Measurements from ENCODE around the gene PCMT1.

Gene PCMT1

GRCh38 chr6:149763866-149764265 lies 14.3 kb downstream of the PCMT1 start:
- Histone ChIP-seq H3K9me3 (ENCODE audit: severe bottlenecking) (peaks cover 4% of the 10 kb centered on the region), H3K27me3 (ENCODE audit: insufficient read depth, low read depth, severe bottlenecking) (no peaks in the 10 kb centered on the region), H3K36me3 (peaks cover 29% of the 10 kb centered on the region), H3K4me3 (ENCODE audit: low read depth, low read length) (no peak overlapping the region), H3K27ac (no peak overlapping the region)
- TF ChIP-seq, protein P1, sequence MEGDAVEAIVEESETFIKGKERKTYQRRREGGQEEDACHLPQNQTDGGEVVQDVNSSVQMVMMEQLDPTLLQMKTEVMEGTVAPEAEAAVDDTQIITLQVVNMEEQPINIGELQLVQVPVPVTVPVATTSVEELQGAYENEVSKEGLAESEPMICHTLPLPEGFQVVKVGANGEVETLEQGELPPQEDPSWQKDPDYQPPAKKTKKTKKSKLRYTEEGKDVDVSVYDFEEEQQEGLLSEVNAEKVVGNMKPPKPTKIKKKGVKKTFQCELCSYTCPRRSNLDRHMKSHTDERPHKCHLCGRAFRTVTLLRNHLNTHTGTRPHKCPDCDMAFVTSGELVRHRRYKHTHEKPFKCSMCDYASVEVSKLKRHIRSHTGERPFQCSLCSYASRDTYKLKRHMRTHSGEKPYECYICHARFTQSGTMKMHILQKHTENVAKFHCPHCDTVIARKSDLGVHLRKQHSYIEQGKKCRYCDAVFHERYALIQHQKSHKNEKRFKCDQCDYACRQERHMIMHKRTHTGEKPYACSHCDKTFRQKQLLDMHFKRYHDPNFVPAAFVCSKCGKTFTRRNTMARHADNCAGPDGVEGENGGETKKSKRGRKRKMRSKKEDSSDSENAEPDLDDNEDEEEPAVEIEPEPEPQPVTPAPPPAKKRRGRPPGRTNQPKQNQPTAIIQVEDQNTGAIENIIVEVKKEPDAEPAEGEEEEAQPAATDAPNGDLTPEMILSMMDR (IDR thresholded peaks at IDR 0.05; ENCODE audit: low read depth, low read length) = no peak
- no peak for DNase-seq

- no peak for DNase-seq
- Histone ChIP-seq H3K36me3 (peaks cover 20% of the 10 kb centered on the region), H3K9me3 (ENCODE audit: severe bottlenecking) (peaks cover 4% of the 10 kb centered on the region), H3K4me3 (ENCODE audit: low read depth, low read length) (no peak overlapping the region), H3K27ac (no peak overlapping the region), H3K27me3 (ENCODE audit: insufficient read depth, low read depth, severe bottlenecking) (no peaks in the 10 kb centered on the region)
- TF ChIP-seq, protein P1 (IDR thresholded peaks at IDR 0.05; ENCODE audit: low read depth, low read length) = no peak
Observed at GRCh38 chr6:149766156-149766769, 16.7 kb downstream of the PCMT1 start.

- no peak for DNase-seq
- TF ChIP-seq, protein P1 (IDR thresholded peaks at IDR 0.05; ENCODE audit: low read depth, low read length) = no peak
- H3K36me3 ChIP-seq = peaks cover 46% of the 10 kb centered on the region
- no peak overlapping the region for H3K27ac ChIP-seq
- H3K9me3 ChIP-seq (ENCODE audit: severe bottlenecking) = peaks cover 4% of the 10 kb centered on the region
- H3K27me3 ChIP-seq (ENCODE audit: insufficient read depth, low read depth, severe bottlenecking) = no peaks in the 10 kb centered on the region
- no peak overlapping the region for H3K4me3 ChIP-seq (ENCODE audit: low read depth, low read length)
Observed at GRCh38 chr6:149769676-149770075, 20.1 kb downstream of the PCMT1 start.

- TF ChIP-seq, protein P1 (IDR thresholded peaks at IDR 0.05; ENCODE audit: low read depth, low read length) = no peak
- no peaks in the 10 kb centered on the region for H3K27me3 ChIP-seq (ENCODE audit: insufficient read depth, low read depth, severe bottlenecking)
- no peaks in the 10 kb centered on the region for H3K9me3 ChIP-seq (ENCODE audit: severe bottlenecking)
- no peak for DNase-seq
- H3K4me3 ChIP-seq (ENCODE audit: low read depth, low read length) = no peak overlapping the region
- H3K36me3 ChIP-seq = peaks cover 53% of the 10 kb centered on the region
- H3K27ac ChIP-seq = no peak overlapping the region
Observed at GRCh38 chr6:149771185-149771584, 21.6 kb downstream of the PCMT1 start.

DNA sequence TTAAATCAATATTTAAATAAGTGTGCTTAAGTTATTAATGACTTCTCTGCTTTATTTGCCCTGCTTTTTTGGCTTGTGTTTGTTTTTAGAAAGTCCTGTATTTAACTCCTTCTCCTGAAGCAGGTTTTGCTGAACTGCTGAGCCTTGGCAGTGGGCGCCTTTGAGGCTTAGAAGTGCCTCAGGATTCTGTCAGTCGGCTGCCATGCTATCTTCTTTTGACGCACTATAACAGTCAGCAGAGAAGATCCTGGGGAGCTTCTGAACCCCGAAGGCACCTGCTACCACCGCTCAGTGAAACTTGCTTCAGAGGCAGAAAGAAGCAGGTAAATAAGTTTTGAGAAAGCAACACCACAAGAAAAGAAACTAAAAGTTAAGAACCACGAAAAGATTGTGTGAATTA lies 22.4 kb downstream of the PCMT1 start:
- DNase-seq = no peak
- no peaks in the 10 kb centered on the region for H3K9me3 ChIP-seq (ENCODE audit: severe bottlenecking)
- no peak overlapping the region for H3K4me3 ChIP-seq (ENCODE audit: low read depth, low read length)
- no peak overlapping the region for H3K27ac ChIP-seq
- TF ChIP-seq, protein P1 (IDR thresholded peaks at IDR 0.05; ENCODE audit: low read depth, low read length) = no peak
- peaks cover 52% of the 10 kb centered on the region for H3K36me3 ChIP-seq
- no peaks in the 10 kb centered on the region for H3K27me3 ChIP-seq (ENCODE audit: insufficient read depth, low read depth, severe bottlenecking)

GRCh38 chr6:149777624-149778023 lies 28.1 kb downstream of the PCMT1 start:
- DNase-seq = no peak
- H3K36me3 ChIP-seq = peaks cover 55% of the 10 kb centered on the region
- TF ChIP-seq, protein P1 (IDR thresholded peaks at IDR 0.05; ENCODE audit: low read depth, low read length) = no peak
- H3K27me3 ChIP-seq (ENCODE audit: insufficient read depth, low read depth, severe bottlenecking) = no peaks in the 10 kb centered on the region
- no peak overlapping the region for H3K4me3 ChIP-seq (ENCODE audit: low read depth, low read length)
- no peaks in the 10 kb centered on the region for H3K9me3 ChIP-seq (ENCODE audit: severe bottlenecking)
- no peak overlapping the region for H3K27ac ChIP-seq

All from WERI-Rb-1 (cell line).